CD4-positive, alpha-beta T cell treated with Interleukin-10 for 1 hour (primary cell): ENCODE data around the gene NDE1.
"Not testable (repeated sequence)": the region's sequence is repeated elsewhere in the genome, so short reads cannot be mapped to it uniquely, and the experiment has no call there.

Experiments
- DNase-seq: peaks from one replicate; pipeline ENCODE4 v3.0.0-alpha.2; 2020

The NDE1 gene

GRCh38 chr16:15701975-15702970 is 52.2 kb downstream of the NDE1 start:
- no peak for DNase-seq

DNA sequence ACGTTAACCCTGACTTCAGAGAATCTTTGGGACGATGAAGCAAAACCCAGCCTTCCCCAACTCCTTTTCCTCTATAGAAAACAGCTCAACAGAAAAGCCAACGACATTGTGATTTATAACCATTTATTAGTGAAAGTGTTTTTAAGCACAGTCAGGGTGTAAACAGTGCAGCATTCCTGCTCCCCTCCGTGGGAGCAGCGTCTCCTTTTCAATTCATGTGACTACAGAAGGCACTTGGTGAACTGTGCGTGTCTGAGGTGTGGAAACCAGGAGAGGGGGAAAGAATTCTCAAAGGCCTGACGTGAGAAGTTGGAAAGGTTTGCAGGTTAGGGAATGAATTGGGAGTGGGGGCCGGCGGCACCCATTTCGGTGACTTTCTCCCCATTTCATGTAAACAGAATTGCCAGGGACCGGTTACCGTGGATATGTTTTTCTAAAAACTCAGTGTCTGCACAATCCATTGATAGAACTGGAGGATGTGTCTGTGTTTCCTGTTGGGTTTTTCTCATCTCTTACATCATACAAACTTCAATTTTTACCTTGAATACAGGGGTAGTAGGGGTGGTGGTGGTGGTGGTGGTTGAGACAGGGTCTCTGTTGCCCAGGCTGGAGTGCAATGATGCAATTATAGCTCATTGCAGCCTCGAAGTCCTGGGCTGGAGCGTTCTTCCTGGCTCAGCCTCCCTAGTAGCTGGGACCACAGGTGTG is 53.1 kb downstream of the NDE1 start:
- DNase-seq: no peak

- peak; percentile 80 for DNase-seq
Observed at GRCh38 chr16:15704545-15704987, 54.5 kb downstream of the NDE1 start.

DNA sequence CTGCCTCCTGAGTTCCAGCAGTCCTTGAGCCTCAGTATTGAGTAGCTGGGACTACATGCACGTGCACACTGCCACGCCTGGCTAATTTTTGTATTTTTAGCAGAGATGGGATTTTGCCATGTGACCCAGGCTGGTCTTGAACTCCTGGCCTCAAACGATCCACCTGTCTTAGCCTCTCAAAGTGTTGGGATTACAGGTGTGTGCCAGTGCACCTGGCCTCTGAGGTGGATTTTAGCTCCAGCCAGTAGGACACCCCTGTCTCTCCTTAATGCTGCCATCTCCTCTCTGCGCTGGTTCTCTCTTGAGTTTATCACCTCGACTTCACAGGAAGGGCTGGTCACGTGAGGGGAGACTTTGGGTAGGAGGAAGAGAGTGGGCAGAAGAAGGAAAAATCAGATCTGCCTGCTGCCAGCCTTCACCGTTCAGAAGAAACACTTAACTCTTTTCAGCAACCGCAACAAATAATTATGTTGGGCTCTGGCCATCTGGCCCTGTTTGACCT is 55.1 kb downstream of the NDE1 start:
- no peak for DNase-seq

- DNase-seq: no peak
Observed at GRCh38 chr16:15707332-15707731, 57.3 kb downstream of the NDE1 start.

DNA sequence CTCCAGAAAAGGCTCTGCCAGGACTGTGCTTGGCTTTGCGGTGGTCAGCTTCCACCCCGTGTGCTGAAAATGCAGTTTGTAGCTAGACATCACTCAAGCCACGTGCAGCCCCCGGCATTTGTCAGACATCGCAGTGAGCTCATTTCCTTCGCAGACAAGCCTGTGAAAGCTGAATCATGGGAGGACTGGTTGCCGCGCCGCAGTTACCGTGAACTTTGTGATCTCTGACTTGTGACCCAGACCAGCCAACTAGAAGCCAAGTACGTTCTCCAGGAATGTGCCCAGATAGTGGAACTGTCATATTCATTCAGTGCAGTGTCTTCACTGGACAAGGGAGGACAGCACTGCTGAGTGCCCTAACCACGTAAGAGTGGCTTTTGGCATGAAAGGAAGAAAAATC is 58.1 kb downstream of the NDE1 start:
- no peak for DNase-seq

GRCh38 chr16:15708997-15709396 is 59.0 kb downstream of the NDE1 start:
- no peak for DNase-seq

GRCh38 chr16:15714393-15715172 is 64.5 kb downstream of the NDE1 start:
- DNase-seq: no peak

- no peak for DNase-seq
Observed at GRCh38 chr16:15715221-15715620, 65.2 kb downstream of the NDE1 start.

- DNase-seq: no peak
Observed at GRCh38 chr16:15716694-15717447, 66.8 kb downstream of the NDE1 start.

GRCh38 chr16:15721018-15721417 is 71.0 kb downstream of the NDE1 start:
- DNase-seq: no peak

- no peak for DNase-seq
Observed at GRCh38 chr16:15723808-15724207, 73.8 kb downstream of the NDE1 start.

- DNase-seq: no peak
Observed at GRCh38 chr16:15725641-15726240, 75.7 kb downstream of the NDE1 start.

GRCh38 chr16:15726715-15727114 is 76.7 kb downstream of the NDE1 start:
- no peak for DNase-seq

GRCh38 chr16:15727697-15728096 is 77.7 kb downstream of the NDE1 start:
- DNase-seq: not testable (repeated sequence)

DNA sequence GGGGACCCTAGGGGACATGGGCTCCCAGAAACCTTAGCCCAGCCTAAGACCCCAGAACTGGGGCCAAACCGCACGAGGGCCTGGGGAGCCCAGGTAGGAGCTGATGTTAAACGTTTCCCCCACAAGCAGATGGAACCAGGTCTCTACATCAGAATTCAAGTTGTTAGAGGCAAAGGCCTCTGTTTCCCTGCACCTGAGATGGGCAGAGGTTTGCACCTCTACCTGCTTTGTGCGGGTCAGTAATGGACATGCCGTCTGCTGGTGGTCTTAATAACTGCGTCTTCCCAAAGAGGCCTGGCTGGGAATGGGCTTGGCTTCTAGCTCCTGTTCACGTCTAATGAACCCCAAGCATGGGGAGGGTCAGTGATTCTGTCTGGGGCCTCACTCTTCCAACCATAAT is 79.1 kb downstream of the NDE1 start:
- DNase-seq: no peak

GRCh38 chr16:15732416-15732815 is 82.4 kb downstream of the NDE1 start:
- DNase-seq: no peak

DNA sequence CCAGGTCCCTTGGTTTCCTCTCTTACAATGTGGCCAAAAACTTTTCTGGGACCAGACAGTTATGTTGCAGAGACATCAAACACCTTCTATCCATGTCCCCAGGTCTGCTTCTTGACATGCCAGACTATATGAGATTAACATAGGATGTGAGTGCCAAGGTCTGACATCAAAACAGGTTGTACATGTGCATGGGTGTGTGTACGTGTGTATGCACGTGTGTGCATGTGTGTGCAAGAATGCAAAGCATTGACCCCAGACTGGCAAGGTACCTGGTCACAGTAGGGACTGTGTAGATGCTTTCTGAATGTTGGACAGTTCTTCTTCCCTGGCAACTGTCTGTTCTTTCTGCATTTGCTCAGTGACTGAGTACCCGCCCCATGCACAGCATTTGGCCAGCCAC is 85.6 kb downstream of the NDE1 start:
- DNase-seq: no peak

DNA sequence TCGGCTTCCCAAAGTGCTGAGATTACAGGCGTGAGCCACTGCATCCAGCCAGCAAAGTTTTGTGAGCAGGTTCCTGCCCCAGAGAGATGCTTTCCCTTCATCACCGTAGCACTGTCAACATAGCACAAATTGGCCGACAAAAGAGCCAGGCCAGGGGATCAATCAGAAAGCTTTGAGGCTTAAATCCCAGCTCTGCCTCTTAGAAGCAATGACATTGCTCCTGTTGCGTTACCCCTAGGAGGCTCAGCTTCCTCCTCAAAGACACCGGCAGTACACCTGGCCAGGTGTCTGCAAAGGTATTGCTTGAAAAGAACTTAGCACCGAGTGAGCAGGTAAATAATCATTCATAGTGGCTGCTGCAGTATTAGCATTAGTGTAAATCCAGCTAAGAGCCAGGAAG is 86.5 kb downstream of the NDE1 start:
- DNase-seq: no peak

DNA sequence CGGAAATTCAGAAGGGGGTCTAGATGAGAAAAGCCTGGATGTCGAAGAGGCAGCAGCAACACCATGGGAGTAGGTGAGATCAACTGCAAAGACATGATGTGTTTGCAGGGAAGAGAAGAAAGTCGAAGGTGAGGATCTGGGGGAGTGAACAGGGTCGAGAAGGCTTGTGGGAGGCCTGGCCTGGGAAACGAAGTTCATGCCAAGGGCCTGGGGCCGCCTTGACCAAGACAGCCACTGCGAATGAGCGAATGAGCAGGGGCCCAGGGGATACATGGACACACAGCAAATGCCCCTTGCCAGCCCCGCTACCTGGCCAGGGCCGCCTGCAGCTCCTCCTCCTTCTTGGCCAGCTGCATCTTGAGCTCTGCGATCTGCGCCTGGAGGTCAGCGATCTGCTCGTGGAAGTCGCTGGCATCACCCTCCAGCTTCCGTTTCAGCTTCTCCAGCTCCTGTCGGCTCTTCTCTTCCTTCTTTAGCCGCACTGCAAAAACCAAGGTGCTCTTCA is 87.1 kb downstream of the NDE1 start:
- no peak for DNase-seq

- no peak for DNase-seq
Observed at GRCh38 chr16:15739464-15739863, 89.4 kb downstream of the NDE1 start.

- DNase-seq: no peak
Observed at GRCh38 chr16:15739950-15740349, 89.9 kb downstream of the NDE1 start.
